ENCODE measurements around the gene ATG4A.

Gene ATG4A

GRCh38 chrX:108123591-108124366, 32.2 kb downstream of the ATG4A start:
- no peak for DNase-seq

GRCh38 chrX:108126661-108127060, 35.1 kb downstream of the ATG4A start:
- no peak for DNase-seq

- DNase-seq, result no peak
These were observed 35.6 kb downstream of the ATG4A start for GRCh38 chrX:108127152-108127551.

DNA sequence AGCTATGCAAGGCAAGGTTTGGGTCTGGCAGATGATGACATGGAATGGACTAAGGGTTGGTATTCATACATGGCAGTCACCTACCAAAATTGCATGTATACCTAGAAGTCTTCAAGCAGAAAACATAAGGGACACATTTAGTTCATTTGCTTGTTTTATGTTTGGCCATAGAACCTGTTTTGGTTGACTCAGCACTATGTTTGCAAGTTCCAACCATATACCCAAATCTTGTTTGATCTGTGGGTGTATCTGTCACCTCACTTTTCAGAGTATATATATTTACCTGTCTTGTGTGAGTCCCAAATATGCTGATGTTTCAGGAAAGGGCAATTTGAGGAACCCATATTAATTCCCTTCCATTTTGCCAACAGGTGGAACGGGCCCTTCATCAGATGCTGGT, 39.3 kb downstream of the ATG4A start:
- DNase-seq, result no peak

GRCh38 chrX:108131471-108131870, 39.9 kb downstream of the ATG4A start:
- no peak for DNase-seq

GRCh38 chrX:108132034-108132433, 40.5 kb downstream of the ATG4A start:
- no peak for DNase-seq

DNA sequence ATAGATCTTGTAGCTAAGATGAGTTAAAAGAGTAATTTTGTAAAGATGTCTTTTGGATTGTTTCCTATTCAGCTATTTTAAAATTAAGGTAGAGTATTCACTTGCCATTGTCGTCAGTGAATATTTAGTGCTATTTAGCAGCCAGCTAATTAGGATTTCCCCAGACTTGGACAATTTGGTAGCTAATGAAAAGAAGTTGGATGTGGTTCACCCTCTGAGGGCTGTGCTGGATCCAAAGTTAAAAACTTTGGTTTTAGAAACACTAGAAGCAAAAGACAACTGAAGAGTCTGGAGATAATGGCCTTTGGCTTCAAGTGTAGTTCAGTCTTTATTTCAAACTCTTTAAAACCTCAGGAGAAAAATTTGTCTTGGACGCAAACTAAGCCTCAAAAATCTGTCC, 41.3 kb downstream of the ATG4A start:
- no peak for DNase-seq

GRCh38 chrX:108134724-108135123, 43.1 kb downstream of the ATG4A start:
- DNase-seq, result no peak

GRCh38 chrX:108138814-108139702, 47.5 kb downstream of the ATG4A start:
- no peak for DNase-seq

GRCh38 chrX:108148524-108148923, 56.9 kb downstream of the ATG4A start:
- no peak for DNase-seq

DNA sequence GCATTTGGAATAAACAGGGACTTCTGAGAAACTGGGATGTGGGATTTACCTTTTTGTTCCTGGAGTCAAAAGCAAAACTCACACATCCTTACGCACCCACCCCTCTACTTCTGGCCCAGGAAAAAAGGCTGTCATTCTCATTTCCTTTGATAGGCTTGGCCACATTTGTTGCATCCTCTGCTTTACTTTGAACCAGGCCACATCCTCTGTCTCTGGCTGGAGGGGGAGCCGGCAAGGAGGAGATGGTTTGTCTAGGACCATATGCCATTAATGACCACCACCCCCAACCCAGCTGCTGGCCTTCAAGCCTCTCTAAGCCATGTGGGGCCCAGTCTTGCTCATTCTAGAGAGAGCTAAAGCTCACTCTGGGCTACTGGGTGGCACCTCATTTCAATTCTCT, 64.5 kb downstream of the ATG4A start:
- no peak for DNase-seq

DNA sequence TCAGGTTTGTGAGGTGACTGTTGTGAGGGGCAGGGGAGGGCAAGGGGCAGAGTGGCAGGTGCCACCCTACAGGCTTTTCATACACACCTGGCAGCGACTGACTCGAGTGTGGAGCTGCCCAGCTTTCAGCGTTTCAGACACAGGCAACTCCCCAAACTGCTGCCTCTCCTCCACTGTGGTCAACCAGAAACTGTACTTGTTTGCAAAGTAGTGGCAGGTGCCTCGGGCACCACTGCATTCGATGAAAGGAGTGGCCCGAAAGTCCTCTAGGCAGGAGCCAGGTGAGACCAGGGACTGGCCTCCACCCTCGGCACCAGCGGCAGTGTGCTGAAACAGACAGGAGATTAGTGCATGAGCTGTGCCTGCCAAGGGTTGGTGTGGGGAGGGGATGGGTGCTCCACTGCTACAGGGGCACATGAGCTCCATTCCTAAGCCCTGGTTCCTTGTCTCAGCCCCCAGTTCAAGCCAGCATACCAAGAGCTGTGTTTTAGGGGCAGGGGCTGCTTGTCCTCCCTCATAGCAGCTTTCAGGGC, 65.4 kb downstream of the ATG4A start:
- no peak for DNase-seq

- DNase-seq, result no peak
These were observed 66.0 kb downstream of the ATG4A start for GRCh38 chrX:108157628-108158027.

GRCh38 chrX:108159028-108159670, 67.6 kb downstream of the ATG4A start:
- no peak for DNase-seq

- no peak for DNase-seq
These were observed 68.7 kb downstream of the ATG4A start for GRCh38 chrX:108160309-108160708.

- no peak for DNase-seq
These were observed 70.7 kb downstream of the ATG4A start for GRCh38 chrX:108162265-108162664.

GRCh38 chrX:108163333-108164082, 71.9 kb downstream of the ATG4A start:
- DNase-seq, result no peak

- no peak for DNase-seq
These were observed 74.0 kb downstream of the ATG4A start for GRCh38 chrX:108165383-108166111.

- no peak for DNase-seq
These were observed 75.8 kb downstream of the ATG4A start for GRCh38 chrX:108167211-108167872.

- no peak for DNase-seq
These were observed 77.6 kb downstream of the ATG4A start for GRCh38 chrX:108168961-108169740.
